Pulmonary artery endothelial cell (primary cell): Measurements from ENCODE around the gene TSPAN3. TPM values are rescaled to one million over a fixed set of nuclear protein-coding genes. Genes with fewer than 3 reads are reported as not detected.

Experiments used
- DNase-seq: peaks from one replicate; pipeline ENCODE4 v3.0.0-alpha.2; 2011; ENCODE audit warnings: low read depth, low spot score
- total RNA-seq: library from RNA; depleted of rRNA; stranded (reverse); fragments of >200 nt; gene quantifications from 2 replicates; pipeline ENCODE4 v1.2.3, GENCODE V29; 2014

Gene TSPAN3
- total RNA-seq, 1 donor from 2014 or later = 341 TPM

GRCh38 chr15:77057072-77057471, 13.8 kb downstream of the TSPAN3 start:
- no peak for DNase-seq

DNA sequence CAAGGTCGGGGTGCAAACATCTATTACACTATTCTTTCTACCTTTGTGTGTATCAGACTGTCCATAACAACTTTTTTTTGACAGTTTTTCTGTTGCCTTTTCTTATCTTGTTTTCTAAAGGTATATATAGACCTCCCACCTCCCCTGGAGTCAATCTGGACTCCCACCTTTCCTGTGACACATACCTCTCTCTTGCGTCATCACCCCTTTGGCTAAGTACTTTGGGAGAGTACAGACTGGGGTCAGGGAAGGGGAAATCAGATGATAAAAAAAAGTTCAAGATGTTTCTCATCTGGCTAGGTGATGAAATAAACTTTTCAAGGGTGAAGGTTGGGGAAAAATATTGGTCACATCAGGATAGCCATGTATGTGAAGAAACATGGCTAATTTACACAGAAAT, 17.2 kb downstream of the TSPAN3 start:
- no peak for DNase-seq

GRCh38 chr15:77052556-77052955, 18.4 kb downstream of the TSPAN3 start:
- no peak for DNase-seq

DNA sequence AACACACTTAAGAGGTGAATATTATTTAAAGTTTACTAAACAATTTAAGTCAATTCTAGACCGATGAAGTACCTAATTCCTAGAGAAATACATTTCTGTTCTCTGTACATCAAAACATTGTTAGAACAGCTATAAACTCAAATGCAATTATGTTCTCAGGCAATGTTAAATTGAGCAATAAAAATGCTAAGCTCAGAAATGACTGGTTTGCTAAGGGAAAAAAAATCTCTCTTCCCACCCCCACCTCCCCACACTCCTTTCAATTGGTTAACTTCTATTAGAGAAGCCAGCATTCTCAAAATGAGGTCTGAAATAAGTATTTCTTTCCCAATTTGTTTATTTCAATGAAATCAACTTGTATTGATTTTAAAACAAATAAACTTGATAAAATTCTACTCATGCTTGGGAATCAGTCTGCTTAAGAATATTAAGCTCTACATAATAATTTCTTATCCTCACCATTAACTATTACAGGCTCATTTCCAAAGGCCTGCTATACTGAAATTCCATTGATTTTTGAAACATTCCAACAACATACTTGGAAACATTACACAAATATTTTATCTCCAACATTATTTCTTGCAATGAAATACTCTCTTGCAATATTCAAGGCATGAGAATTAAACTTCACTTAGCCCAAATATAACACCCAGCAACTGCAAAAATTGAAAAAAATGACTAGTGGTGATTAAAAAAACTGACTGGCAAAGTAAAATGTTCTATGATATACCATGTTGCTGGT, 22.6 kb downstream of the TSPAN3 start:
- no peak for DNase-seq

DNA sequence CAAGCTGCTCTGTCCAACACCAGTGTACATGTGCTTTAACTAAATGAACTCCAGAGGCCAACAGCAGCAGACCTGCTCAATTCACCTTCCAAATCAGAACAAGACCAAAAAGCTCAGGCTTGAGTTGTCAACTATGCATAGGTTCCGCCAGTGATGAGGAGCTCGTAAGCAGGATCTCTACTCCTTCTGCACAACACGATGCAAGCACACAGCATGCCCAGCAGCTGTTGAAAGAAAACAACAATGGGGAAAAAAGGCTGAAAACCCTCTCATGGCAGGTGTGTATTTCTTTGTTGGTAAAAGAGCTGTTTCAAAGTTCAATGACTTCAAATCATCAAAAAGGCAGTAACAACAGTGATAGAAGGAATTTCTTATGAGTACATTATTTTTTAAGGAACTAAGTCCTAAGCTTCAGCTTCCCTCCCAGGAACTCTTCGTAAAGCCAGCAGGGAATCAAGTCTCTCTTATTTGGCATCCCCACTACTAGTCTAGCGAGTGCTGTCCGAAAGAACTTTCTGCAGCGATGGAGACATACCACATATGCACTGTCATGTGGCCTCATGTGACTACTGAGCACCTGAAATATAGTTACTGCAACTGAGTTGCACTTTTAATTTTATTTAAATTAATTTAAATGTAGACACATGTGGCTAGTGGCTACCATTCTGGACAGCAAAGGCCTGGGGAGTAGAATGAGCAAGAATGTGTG, 24.1 kb downstream of the TSPAN3 start:
- no peak for DNase-seq

DNA sequence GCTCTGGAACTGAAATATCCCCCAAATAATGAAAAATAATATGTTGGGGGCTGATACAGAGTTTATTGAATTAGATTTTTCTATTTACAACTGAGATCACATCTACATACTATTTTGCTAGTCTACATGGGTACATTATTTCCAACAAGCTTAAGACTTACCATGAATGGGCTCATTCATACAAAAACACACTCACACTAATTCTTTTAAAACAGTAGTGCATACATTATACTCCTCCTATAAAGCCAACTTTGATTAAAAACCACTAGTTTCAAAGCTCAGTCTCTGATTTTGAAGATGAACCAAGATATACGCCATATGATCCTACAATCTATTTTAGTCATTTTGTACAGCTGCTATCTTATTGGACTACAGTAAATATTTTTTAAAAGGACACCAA, 24.9 kb downstream of the TSPAN3 start:
- DNase-seq = no peak

DNA sequence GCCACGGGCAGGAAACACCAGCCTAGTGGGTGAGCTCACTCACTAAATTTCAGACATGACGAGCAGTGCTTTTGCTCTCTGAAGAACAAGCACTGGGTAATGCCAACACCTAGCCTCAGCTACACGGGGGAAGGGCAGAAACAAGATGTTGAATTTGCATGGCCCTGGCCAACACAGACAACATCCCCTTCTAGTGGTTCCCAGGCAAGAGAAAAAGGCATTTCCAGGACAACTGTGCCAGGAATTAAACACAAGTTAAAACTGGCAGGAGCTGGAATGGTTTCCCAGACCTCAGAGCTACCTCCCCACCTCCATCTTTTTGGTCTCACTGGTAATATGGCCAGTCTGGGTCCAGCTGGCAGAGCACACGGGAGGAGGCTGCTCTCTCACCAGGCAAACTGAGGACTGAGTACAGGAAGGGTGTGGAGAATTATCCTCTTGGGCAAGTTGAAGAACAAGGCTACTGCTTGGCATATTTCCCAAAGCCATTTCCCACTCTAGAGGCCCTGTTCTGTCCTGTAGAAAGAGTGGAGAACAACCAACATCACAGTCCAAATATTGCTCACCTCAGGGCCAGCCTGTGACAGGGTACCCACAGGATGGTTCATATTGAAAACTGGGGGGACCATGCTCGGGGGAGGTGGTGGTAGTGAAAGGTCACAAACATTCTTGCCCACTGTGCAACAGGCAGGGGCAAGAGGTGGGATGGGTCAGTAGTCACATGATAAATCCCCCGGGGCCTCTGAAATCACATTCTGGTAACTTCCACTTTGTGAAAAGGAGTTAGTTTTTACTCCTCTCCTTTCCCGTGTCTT, 26.5 kb downstream of the TSPAN3 start:
- no peak for DNase-seq

GRCh38 chr15:77042955-77043920, 27.7 kb downstream of the TSPAN3 start:
- DNase-seq = no peak

DNA sequence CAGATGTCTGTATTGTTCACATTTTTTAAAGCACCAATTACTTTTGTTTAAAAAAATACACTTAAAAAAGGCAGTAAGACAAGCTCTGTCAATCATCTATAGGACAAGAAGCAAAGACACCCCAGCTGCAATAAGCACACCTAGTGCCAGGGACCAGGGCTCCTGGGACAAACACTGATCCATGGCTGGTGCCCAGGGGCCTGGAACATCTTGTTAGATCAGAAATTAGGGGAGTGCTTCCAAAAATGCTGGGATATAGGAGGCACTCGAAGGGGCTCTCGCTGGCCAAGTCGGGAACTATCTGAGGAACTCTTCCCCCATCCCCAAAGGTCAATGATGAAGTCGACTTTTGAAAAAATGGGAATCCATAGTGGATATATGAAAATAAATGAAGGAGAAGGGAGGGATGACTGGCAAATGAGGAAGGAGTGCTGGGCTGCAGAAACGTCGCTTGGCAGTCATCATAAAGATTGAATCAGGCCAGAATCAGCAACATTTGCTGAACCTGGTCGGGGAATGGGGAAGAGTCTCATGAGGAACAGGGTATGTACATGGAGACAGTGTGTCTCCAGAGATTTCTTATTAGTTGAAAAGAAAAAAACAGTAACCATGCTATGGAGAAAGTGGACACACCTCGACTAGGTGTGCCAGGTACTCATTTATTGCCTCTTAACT, 28.5 kb downstream of the TSPAN3 start:
- DNase-seq = no peak

GRCh38 chr15:77040673-77041072, 30.2 kb downstream of the TSPAN3 start:
- DNase-seq = no peak

DNA sequence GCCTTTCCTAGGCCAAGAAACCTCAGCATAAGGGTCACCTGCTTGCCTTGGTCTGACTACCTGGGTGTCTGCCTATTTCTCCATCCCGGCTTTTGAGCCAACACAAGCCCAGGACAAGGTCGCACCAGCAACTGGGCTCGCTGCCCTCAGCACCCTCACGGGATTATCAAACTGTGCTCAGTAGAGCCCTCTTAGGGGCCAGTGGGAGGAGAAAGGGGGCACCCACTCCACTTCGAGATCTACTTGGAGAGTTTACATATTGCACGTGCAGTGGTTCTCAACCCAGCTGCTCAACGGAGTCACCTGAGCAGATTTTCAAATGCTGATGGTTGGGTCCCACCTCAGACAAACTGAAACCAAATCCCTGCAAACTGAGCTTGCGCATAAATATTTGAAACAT, 31.1 kb downstream of the TSPAN3 start:
- no peak for DNase-seq

GRCh38 chr15:77039217-77039533, 31.7 kb downstream of the TSPAN3 start:
- no peak for DNase-seq

DNA sequence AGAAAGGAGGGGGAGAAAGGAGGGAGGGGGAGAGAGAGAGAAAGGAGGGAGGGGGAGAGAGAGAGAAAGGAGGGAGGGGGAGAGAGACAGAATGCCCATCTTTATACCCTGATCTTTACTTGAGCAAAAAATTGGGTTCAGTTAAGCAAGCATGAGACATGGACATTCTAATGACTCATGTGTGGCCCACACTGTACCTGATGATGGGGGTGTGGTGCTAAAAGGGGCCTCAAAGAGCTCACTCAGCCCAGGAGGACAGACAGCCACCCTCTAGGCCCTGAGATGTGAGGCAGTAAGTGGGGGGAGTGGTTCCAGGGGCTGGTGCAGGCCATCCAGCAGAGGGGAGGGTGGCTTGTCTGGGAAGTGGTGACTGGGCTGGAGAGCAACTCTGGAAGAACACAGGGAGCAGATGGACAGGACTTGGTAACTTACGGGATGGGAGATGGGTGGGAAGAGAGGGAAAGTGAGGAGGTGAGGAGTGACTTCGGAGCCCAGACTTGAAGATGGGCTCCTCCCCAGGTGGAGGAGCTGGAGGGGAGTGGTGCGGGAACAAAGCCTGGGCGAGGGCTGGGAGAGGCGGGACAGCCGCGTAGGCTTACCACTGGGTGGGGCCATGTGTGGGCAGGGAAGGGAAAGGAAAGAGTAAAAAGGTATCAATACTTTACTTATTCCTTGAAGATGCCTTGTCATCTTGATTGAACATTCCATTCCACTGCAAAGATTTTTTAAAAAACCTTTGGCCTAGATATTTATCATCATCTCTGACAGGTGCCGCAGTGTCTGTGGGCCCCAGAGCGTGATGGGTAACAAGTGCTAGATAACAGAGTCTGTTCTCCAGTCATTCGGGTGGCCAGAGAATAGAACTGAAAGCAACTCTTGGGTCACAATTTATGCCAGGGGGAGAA, 32.3 kb downstream of the TSPAN3 start:
- DNase-seq = no peak

GRCh38 chr15:77037388-77038209, 33.3 kb downstream of the TSPAN3 start:
- DNase-seq = no peak

GRCh38 chr15:77036537-77037387, 34.1 kb downstream of the TSPAN3 start:
- no peak for DNase-seq

DNA sequence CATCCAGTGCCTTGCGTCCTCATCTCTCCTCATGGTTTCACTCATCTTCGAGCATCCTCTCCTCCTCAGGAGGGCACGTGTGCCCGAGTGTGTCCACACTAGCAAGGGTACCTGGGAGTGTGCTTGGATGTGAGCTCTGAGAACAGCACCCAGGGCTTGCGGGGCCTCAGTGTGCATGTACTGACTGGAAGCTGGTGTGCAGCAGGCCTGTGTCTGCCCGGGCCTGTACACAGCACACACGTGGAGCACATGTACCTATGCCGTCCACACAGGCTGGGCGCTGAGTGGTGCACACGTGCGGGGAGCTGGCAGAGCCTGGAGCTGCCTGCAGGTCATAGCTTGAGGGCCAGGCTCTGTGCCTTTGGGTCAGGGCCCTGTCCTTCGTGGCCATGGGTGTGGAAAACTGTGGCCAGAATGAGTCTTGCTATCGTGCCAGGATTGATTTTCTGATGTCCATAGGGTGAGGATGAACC, 34.9 kb downstream of the TSPAN3 start:
- no peak for DNase-seq

GRCh38 chr15:77035584-77035983, 35.3 kb downstream of the TSPAN3 start:
- DNase-seq = no peak
